Measurements from ENCODE around the gene DUS3L. TPM values are rescaled to one million over a fixed set of nuclear protein-coding genes. Genes with fewer than 3 reads are reported as not detected.

Gene DUS3L
- total and polyA plus RNA-seq, 11 donors, result 12.0 to 20.7 (median 15.8) TPM

- 94 to 98% (median 95%) methylated on average over 10 of the region's 10 CpGs for WGBS, 4 donors
These were observed 23.0 kb downstream of the DUS3L start for GRCh38 chr19:5767949-5768348.

GRCh38 chr19:5765220-5765619 lies 25.7 kb downstream of the DUS3L start:
- TF ChIP-seq POLR2A (IDR thresholded peaks at IDR 0.05) (no peak), CTCF (IDR thresholded peaks at IDR 0.05) (no peak)
- no peaks in the 10 kb centered on the region for H3K36me3 ChIP-seq
- no peak for ATAC-seq

More at GRCh38 chr19:5767949-5768348, 23.0 kb downstream of the DUS3L start:
- no peak for ATAC-seq
- Histone ChIP-seq H3K4me1 (no peaks in the 10 kb centered on the region), H3K4me3 (no peak overlapping the region), H3K27ac (no peak overlapping the region), H3K9me3 (no peaks in the 10 kb centered on the region), H3K36me3 (no peaks in the 10 kb centered on the region), H3K27me3 (no peaks in the 10 kb centered on the region)
- intact Hi-C loops (cut with DNase I), result no loop called here
- no peak for DNase-seq
- no peak for TF ChIP-seq POLR2A (IDR thresholded peaks at IDR 0.05)

GRCh38 chr19:5762608-5763217 lies 28.2 kb downstream of the DUS3L start:
- DNase-seq (no peak), ATAC-seq (no peak)
- peaks cover 0 to 3% (median 0%) of the 10 kb centered on the region in 9 donors for H3K27me3 ChIP-seq
- WGBS, 4 donors, result 89 to 92% (median 91%) methylated on average over 5 of the region's 5 CpGs
- no peak overlapping the region for H3K4me3 ChIP-seq
- H3K4me1 ChIP-seq, result no peaks in the 10 kb centered on the region
- intact Hi-C loops (cut with DNase I), result no loop called here
- TF ChIP-seq POLR2A (IDR thresholded peaks at IDR 0.05), result no peak
- no peak for TF ChIP-seq CTCF (IDR thresholded peaks at IDR 0.05)
- no peaks in the 10 kb centered on the region for H3K9me3 ChIP-seq
- no peak overlapping the region for H3K27ac ChIP-seq
- H3K36me3 ChIP-seq, result no peaks in the 10 kb centered on the region

More at GRCh38 chr19:5765220-5765619, 25.7 kb downstream of the DUS3L start:
- Histone ChIP-seq H3K27ac (no peak overlapping the region), H3K4me1 (no peaks in the 10 kb centered on the region), H3K4me3 (no peak overlapping the region), H3K9me3 (no peaks in the 10 kb centered on the region), H3K27me3 (no peaks in the 10 kb centered on the region)
- WGBS, 4 donors, result 91 to 98% (median 92%) methylated on average over 3 of the region's 3 CpGs
- intact Hi-C loops (cut with DNase I), result no loop called here
- no peak for DNase-seq

GRCh38 chr19:5753743-5754142 lies 37.2 kb downstream of the DUS3L start:
- Histone ChIP-seq H3K27me3 (peaks cover 0 to 7% (median 0%) of the 10 kb centered on the region in 9 donors), H3K36me3 (no peaks in the 10 kb centered on the region), H3K4me3 (no peak overlapping the region), H3K9me3 (no peaks in the 10 kb centered on the region), H3K4me1 (no peaks in the 10 kb centered on the region), H3K27ac (no peak overlapping the region)
- ATAC-seq (no peak), DNase-seq (no peak)
- TF ChIP-seq POLR2A (IDR thresholded peaks at IDR 0.05), result no peak
- TF ChIP-seq CTCF (IDR thresholded peaks at IDR 0.05), result no peak
- 75 to 81% (median 78%) methylated on average over 6 of the region's 6 CpGs for WGBS, 4 donors
- intact Hi-C loops (cut with DNase I), result no loop called here

GRCh38 chr19:5751709-5752108 lies 39.3 kb downstream of the DUS3L start:
- 79 to 86% (median 83%) methylated on average over 7 of the region's 7 CpGs for WGBS, 4 donors
- no peaks in the 10 kb centered on the region for H3K9me3 ChIP-seq

More at GRCh38 chr19:5751709-5752108, 39.3 kb downstream of the DUS3L start:
- Histone ChIP-seq H3K4me3 (no peak overlapping the region), H3K27me3 (peaks cover 0 to 22% (median 0%) of the 10 kb centered on the region in 9 donors), H3K36me3 (no peaks in the 10 kb centered on the region), H3K27ac (no peak overlapping the region), H3K4me1 (no peaks in the 10 kb centered on the region)
- ATAC-seq, result no peak
- intact Hi-C loops (cut with DNase I), result no loop called here
- no peak for TF ChIP-seq POLR2A (IDR thresholded peaks at IDR 0.05)
- no peak for TF ChIP-seq CTCF (IDR thresholded peaks at IDR 0.05)
- DNase-seq, result no peak
